Stimulated activated CD4-positive, alpha-beta T cell treated with anti-CD3 and anti-CD28 coated beads, Interleukin-1b, Interleukin-23, amount 100 ng/mL, for 1 hour (primary cell): ENCODE data around the gene FKBP7.
A peak's percentile ranks its signal among the peaks of the same experiment; 100 is the strongest.
"Not testable (repeated sequence)": the region's sequence is repeated elsewhere in the genome, so short reads cannot be mapped to it uniquely, and the experiment has no call there.

Experiments
- DNase-seq, 2 donors: peaks; one replicate each; pipeline ENCODE4 v3.0.0-alpha.2; 2020; ENCODE audit warnings: low read depth in 2 of 2

The FKBP7 gene

GRCh38 chr2:178478439-178479274 is at the start of gene FKBP7:
FKBP7 (minus strand) TSS chr2:178478600; CDS start chr2:178478499, 101 bp downstream.
- peak; percentile 48 to 66 for DNase-seq

- no peak for DNase-seq
Observed at GRCh38 chr2:178527592-178527991, 49.2 kb upstream of the FKBP7 start.

- no peak for DNase-seq
Observed at GRCh38 chr2:178526256-178526655, 47.9 kb upstream of the FKBP7 start.

- not testable (repeated sequence) for DNase-seq
Observed at GRCh38 chr2:178525460-178525859, 47.1 kb upstream of the FKBP7 start.

- DNase-seq: not testable (repeated sequence)
Observed at GRCh38 chr2:178525010-178525409, 46.6 kb upstream of the FKBP7 start.

GRCh38 chr2:178523596-178524134 is 45.3 kb upstream of the FKBP7 start:
- no peak for DNase-seq

- DNase-seq: peak; percentile 41 to 54
Observed at GRCh38 chr2:178522950-178523595, 44.7 kb upstream of the FKBP7 start.

- DNase-seq: no peak
Observed at GRCh38 chr2:178521304-178522150, 43.1 kb upstream of the FKBP7 start.

GRCh38 chr2:178517496-178517895 is 39.1 kb upstream of the FKBP7 start:
- DNase-seq: no peak

- DNase-seq: no peak
Observed at GRCh38 chr2:178514664-178515063, 36.3 kb upstream of the FKBP7 start.

- no peak for DNase-seq
Observed at GRCh38 chr2:178513876-178514275, 35.5 kb upstream of the FKBP7 start.

GRCh38 chr2:178512484-178512883 is 34.1 kb upstream of the FKBP7 start:
- no peak for DNase-seq

GRCh38 chr2:178510384-178510783 is 32.0 kb upstream of the FKBP7 start:
- DNase-seq: no peak

GRCh38 chr2:178508646-178509045 is 30.2 kb upstream of the FKBP7 start:
- no peak for DNase-seq

- DNase-seq: no peak
Observed at GRCh38 chr2:178506949-178507348, 28.5 kb upstream of the FKBP7 start.

GRCh38 chr2:178506524-178506923 is 28.1 kb upstream of the FKBP7 start:
- DNase-seq: no peak

- no peak for DNase-seq
Observed at GRCh38 chr2:178506101-178506500, 27.7 kb upstream of the FKBP7 start.

GRCh38 chr2:178502751-178503150 is 24.4 kb upstream of the FKBP7 start:
- DNase-seq: no peak

GRCh38 chr2:178499640-178500039 is 21.2 kb upstream of the FKBP7 start:
- DNase-seq: no peak

GRCh38 chr2:178498137-178498536 is 19.7 kb upstream of the FKBP7 start:
- no peak for DNase-seq

- no peak for DNase-seq
Observed at GRCh38 chr2:178496049-178496448, 17.6 kb upstream of the FKBP7 start.

- no peak for DNase-seq
Observed at GRCh38 chr2:178491612-178492011, 13.2 kb upstream of the FKBP7 start.
